ENCODE data around the gene SET.
"Not testable (repeated sequence)": the region's sequence is repeated elsewhere in the genome, so short reads cannot be mapped to it uniquely, and the experiment has no call there.

Gene SET

GRCh38 chr9:128687453-128687852 is 1.6 kb upstream of the SET start:
- no peak for DNase-seq (ENCODE audit: low read depth in 3 of 3)

GRCh38 chr9:128689293-128689774 is 312 bp downstream of the SET start:
- peak in 1 of 3 donors; percentile 41 for DNase-seq (ENCODE audit: low read depth in 3 of 3)

GRCh38 chr9:128689820-128690683 is 1.0 kb downstream of the SET start:
- DNase-seq (ENCODE audit: low read depth in 3 of 3): no peak

- no peak for DNase-seq (ENCODE audit: low read depth in 3 of 3)
These were observed 1.6 kb downstream of the SET start for GRCh38 chr9:128690684-128691034.

GRCh38 chr9:128693738-128694137 is 4.7 kb downstream of the SET start:
- not testable (repeated sequence) for DNase-seq (ENCODE audit: low read depth in 3 of 3)

GRCh38 chr9:128694344-128694743 is 5.3 kb downstream of the SET start:
- DNase-seq (ENCODE audit: low read depth in 3 of 3): no peak

- DNase-seq (ENCODE audit: low read depth in 3 of 3): no peak
These were observed 8.1 kb downstream of the SET start for GRCh38 chr9:128696923-128697707.

GRCh38 chr9:128699096-128699795 is 10.2 kb downstream of the SET start:
- DNase-seq (ENCODE audit: low read depth in 3 of 3): not testable (repeated sequence)

- DNase-seq (ENCODE audit: low read depth in 3 of 3): no peak
These were observed 12.3 kb downstream of the SET start for GRCh38 chr9:128701227-128701854.

- peak; percentile 75 to 94 (median 85) for DNase-seq (ENCODE audit: low read depth in 3 of 3)
These were observed 13.5 kb downstream of the SET start, which contains the start of gene PKN3 for GRCh38 chr9:128702445-128702948. PKN3 (plus strand) TSS chr9:128702503; CDS start chr9:128702916, 413 bp downstream.

GRCh38 chr9:128702949-128703615 is 14.1 kb downstream of the SET start:
- DNase-seq (ENCODE audit: low read depth in 3 of 3): no peak

- no peak for DNase-seq (ENCODE audit: low read depth in 3 of 3)
These were observed 14.8 kb downstream of the SET start for GRCh38 chr9:128703616-128704355.

- DNase-seq (ENCODE audit: low read depth in 3 of 3): no peak
These were observed 15.3 kb downstream of the SET start for GRCh38 chr9:128704356-128704670.

GRCh38 chr9:128705051-128705965 is 16.3 kb downstream of the SET start:
- no peak for DNase-seq (ENCODE audit: low read depth in 3 of 3)

- no peak for DNase-seq (ENCODE audit: low read depth in 3 of 3)
These were observed 17.0 kb downstream of the SET start for GRCh38 chr9:128706045-128706444.

- DNase-seq (ENCODE audit: low read depth in 3 of 3): no peak
These were observed 17.8 kb downstream of the SET start for GRCh38 chr9:128706671-128707381.

- no peak for DNase-seq (ENCODE audit: low read depth in 3 of 3)
These were observed 18.4 kb downstream of the SET start for GRCh38 chr9:128707446-128707845.
